ENCODE data around the gene POTEF.
"Not testable (repeated sequence)": the region's sequence is repeated elsewhere in the genome, so short reads cannot be mapped to it uniquely, and the experiment has no call there.

Gene POTEF

DNA sequence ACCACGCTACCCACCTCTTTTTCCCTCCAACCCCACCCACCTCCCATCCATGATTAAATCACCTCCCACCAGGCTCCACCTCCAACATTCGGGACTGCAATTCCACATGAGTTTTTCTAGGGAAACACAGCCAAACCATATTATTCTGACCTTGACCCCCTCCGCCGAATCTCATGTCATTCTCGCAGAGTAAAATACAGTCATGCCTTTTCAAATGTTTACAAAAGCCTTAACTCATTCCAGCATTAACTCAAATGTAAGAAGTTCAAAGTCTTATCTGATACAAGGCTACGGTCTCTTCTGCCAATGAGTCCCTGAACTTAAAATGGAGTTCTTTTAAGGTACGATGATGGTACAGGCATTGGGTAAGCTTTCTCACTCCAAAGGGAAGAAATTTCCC, 72.7 kb downstream of the POTEF start:
- not testable (repeated sequence) for H4K8ac ChIP-seq (ENCODE audit: low read length); H3K4me2 ChIP-seq (ENCODE audit: low read length, poor library complexity, severe bottlenecking); H3K23ac ChIP-seq (ENCODE audit: low read length in 2 of 2); H3K18ac ChIP-seq (ENCODE audit: low read depth in 1 of 2, low read length in 2 of 2); H2AK5ac ChIP-seq (ENCODE audit: low read length, severe bottlenecking); H3K9me3 ChIP-seq (ENCODE audit: control insufficient read depth, low read length); H2BK5ac ChIP-seq (ENCODE audit: low read depth, low read length, poor library complexity, severe bottlenecking); DNase-seq; H2BK120ac ChIP-seq (ENCODE audit: low read depth, low read length); H3K4me3 ChIP-seq (ENCODE audit: insufficient read depth in 1 of 2, low read depth in 1 of 2, low read length in 2 of 2); H3K79me1 ChIP-seq (replicated peaks; ENCODE audit: low read length, poor library complexity, severe bottlenecking); H3K9ac ChIP-seq (ENCODE audit: low read length); H2AFZ ChIP-seq (ENCODE audit: low read depth, low read length); H3K27me3 ChIP-seq (ENCODE audit: control insufficient read depth in 1 of 2, insufficient read depth in 1 of 2, low read length in 2 of 2); H4K91ac ChIP-seq (ENCODE audit: low read length); H2BK12ac ChIP-seq (ENCODE audit: low read length in 2 of 2); H3K36me3 ChIP-seq (ENCODE audit: control insufficient read depth in 1 of 2, insufficient read depth in 2 of 2, low read depth in 1 of 2, low read length in 2 of 2); H3K4me1 ChIP-seq (ENCODE audit: control insufficient read depth, insufficient read depth, low read depth, low read length); H3K4ac ChIP-seq (ENCODE audit: low read depth in 1 of 2, low read length in 2 of 2); H2BK15ac ChIP-seq (ENCODE audit: low read depth, poor library complexity, severe bottlenecking); H3K27ac ChIP-seq (ENCODE audit: low read length, poor library complexity, severe bottlenecking); H3K14ac ChIP-seq (ENCODE audit: low read length in 2 of 2)
- WGBS: 58% methylated on average over 3 of the region's 7 CpGs

DNA sequence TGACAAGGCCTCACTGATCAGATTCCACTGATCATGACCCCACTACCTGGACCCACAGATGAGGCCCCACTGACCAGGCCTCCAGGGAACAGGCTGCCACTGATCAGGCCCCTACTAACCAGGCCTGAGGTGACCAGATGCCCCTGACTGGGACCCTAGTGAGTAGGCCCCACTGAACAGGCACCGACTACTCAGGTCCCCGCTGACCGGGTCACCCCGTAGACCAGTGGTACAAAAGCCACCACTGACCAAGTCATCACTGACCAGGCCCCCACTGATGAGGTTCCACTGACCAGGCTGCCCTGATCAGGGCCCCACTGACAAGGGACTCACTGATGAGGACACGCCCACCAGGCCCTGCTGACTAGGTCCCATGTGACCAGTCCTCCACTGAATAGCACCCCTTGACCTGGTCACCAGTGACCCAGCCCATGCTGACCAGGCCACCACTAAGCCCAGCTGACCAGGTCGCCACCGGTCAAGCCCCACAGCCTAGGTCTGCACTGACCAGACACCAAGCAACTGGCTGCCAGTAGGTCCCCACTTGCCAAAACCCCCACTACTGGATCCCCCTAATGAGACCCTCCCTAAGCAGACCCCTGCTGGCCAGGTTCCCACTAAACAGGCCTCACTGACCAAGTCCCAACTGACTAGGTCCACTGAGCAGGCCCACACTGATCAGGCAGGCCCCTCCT, 75.7 kb downstream of the POTEF start:
- not testable (repeated sequence) for H2AK5ac ChIP-seq (ENCODE audit: low read length, severe bottlenecking)

DNA sequence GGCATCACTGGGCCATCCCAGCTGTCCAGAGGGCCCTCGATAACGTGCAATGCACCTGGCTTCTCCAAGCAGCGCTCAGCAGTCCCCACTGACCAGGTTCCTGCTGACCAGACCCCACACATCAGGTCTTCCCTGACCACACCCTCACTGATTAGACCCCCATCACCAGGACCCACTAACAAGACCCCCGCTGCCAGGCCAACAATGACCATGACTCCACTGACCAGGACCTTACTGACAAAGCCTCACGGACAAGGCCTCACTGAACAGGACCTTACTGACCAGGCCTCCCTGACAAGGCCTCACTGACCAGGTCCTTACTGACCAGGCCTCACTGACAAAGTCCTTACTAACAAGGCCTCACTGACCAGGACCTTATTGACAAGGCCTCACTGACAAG, 76.6 kb downstream of the POTEF start:
- not testable (repeated sequence) for H2AFZ ChIP-seq (ENCODE audit: low read depth, low read length); H2BK120ac ChIP-seq (ENCODE audit: low read depth, low read length); H3K4me2 ChIP-seq (ENCODE audit: low read length, poor library complexity, severe bottlenecking); H3K4me1 ChIP-seq (ENCODE audit: control insufficient read depth, insufficient read depth, low read depth, low read length); H2BK5ac ChIP-seq (ENCODE audit: low read depth, low read length, poor library complexity, severe bottlenecking); H4K8ac ChIP-seq (ENCODE audit: low read length); H3K18ac ChIP-seq (ENCODE audit: low read depth in 1 of 2, low read length in 2 of 2); H3K9ac ChIP-seq (ENCODE audit: low read length); H3K9me3 ChIP-seq (ENCODE audit: control insufficient read depth, low read length); H3K27ac ChIP-seq (ENCODE audit: low read length, poor library complexity, severe bottlenecking); H3K27me3 ChIP-seq (ENCODE audit: control insufficient read depth in 1 of 2, insufficient read depth in 1 of 2, low read length in 2 of 2); H4K91ac ChIP-seq (ENCODE audit: low read length); DNase-seq; H3K36me3 ChIP-seq (ENCODE audit: control insufficient read depth in 1 of 2, insufficient read depth in 2 of 2, low read depth in 1 of 2, low read length in 2 of 2); H3K14ac ChIP-seq (ENCODE audit: low read length in 2 of 2); H2BK12ac ChIP-seq (ENCODE audit: low read length in 2 of 2); H2BK15ac ChIP-seq (ENCODE audit: low read depth, poor library complexity, severe bottlenecking); H3K79me1 ChIP-seq (replicated peaks; ENCODE audit: low read length, poor library complexity, severe bottlenecking); H3K4me3 ChIP-seq (ENCODE audit: insufficient read depth in 1 of 2, low read depth in 1 of 2, low read length in 2 of 2); H2AK5ac ChIP-seq (ENCODE audit: low read length, severe bottlenecking); H3K23ac ChIP-seq (ENCODE audit: low read length in 2 of 2); H3K4ac ChIP-seq (ENCODE audit: low read depth in 1 of 2, low read length in 2 of 2)
- WGBS: 82% methylated on average over 5 of the region's 5 CpGs

More for the DNA sequence above, 75.7 kb downstream of the POTEF start:
- not testable (repeated sequence) for H3K9ac ChIP-seq (ENCODE audit: low read length); H3K18ac ChIP-seq (ENCODE audit: low read depth in 1 of 2, low read length in 2 of 2); H2BK5ac ChIP-seq (ENCODE audit: low read depth, low read length, poor library complexity, severe bottlenecking); H3K4me3 ChIP-seq (ENCODE audit: insufficient read depth in 1 of 2, low read depth in 1 of 2, low read length in 2 of 2); H2BK12ac ChIP-seq (ENCODE audit: low read length in 2 of 2); H3K27ac ChIP-seq (ENCODE audit: low read length, poor library complexity, severe bottlenecking); DNase-seq; H2BK120ac ChIP-seq (ENCODE audit: low read depth, low read length); H3K9me3 ChIP-seq (ENCODE audit: control insufficient read depth, low read length); H2BK15ac ChIP-seq (ENCODE audit: low read depth, poor library complexity, severe bottlenecking); H3K27me3 ChIP-seq (ENCODE audit: control insufficient read depth in 1 of 2, insufficient read depth in 1 of 2, low read length in 2 of 2); H3K14ac ChIP-seq (ENCODE audit: low read length in 2 of 2); H3K4me2 ChIP-seq (ENCODE audit: low read length, poor library complexity, severe bottlenecking); H4K91ac ChIP-seq (ENCODE audit: low read length); H3K23ac ChIP-seq (ENCODE audit: low read length in 2 of 2); H3K4me1 ChIP-seq (ENCODE audit: control insufficient read depth, insufficient read depth, low read depth, low read length); H3K4ac ChIP-seq (ENCODE audit: low read depth in 1 of 2, low read length in 2 of 2); H4K8ac ChIP-seq (ENCODE audit: low read length); H3K79me1 ChIP-seq (replicated peaks; ENCODE audit: low read length, poor library complexity, severe bottlenecking); H2AFZ ChIP-seq (ENCODE audit: low read depth, low read length); H3K36me3 ChIP-seq (ENCODE audit: control insufficient read depth in 1 of 2, insufficient read depth in 2 of 2, low read depth in 1 of 2, low read length in 2 of 2)
- 80% methylated on average over 3 of the region's 7 CpGs for WGBS

DNA sequence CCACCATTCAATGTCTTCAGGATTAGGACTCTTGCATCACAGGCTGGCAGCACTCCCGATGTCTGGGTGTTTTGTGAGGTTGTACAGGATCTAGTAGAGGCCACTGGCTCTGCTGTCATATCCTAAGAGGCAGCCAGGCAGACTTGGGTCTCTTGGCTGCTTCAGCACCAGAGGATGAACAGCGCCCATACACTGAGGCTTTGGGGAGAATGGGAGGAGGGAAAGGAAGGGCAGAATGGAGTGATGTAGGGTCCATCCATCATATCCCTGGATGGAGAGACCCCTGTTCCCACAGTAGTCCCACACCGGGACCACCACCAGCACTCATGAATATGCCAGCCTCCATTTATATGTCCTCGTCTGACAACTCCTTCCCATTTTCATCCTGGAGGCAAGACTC, 80.6 kb downstream of the POTEF start:
- H2BK15ac ChIP-seq (ENCODE audit: low read depth, poor library complexity, severe bottlenecking); H2BK12ac ChIP-seq (ENCODE audit: low read length in 2 of 2); H3K4me3 ChIP-seq (ENCODE audit: insufficient read depth in 1 of 2, low read depth in 1 of 2, low read length in 2 of 2); H2AK5ac ChIP-seq (ENCODE audit: low read length, severe bottlenecking); H2AFZ ChIP-seq (ENCODE audit: low read depth, low read length); DNase-seq; H2BK5ac ChIP-seq (ENCODE audit: low read depth, low read length, poor library complexity, severe bottlenecking); H3K18ac ChIP-seq (ENCODE audit: low read depth in 1 of 2, low read length in 2 of 2); H3K4ac ChIP-seq (ENCODE audit: low read depth in 1 of 2, low read length in 2 of 2); H3K9ac ChIP-seq (ENCODE audit: low read length); H3K79me1 ChIP-seq (replicated peaks; ENCODE audit: low read length, poor library complexity, severe bottlenecking); H3K23ac ChIP-seq (ENCODE audit: low read length in 2 of 2); H3K36me3 ChIP-seq (ENCODE audit: control insufficient read depth in 1 of 2, insufficient read depth in 2 of 2, low read depth in 1 of 2, low read length in 2 of 2); H4K91ac ChIP-seq (ENCODE audit: low read length); H3K14ac ChIP-seq (ENCODE audit: low read length in 2 of 2); H3K27me3 ChIP-seq (ENCODE audit: control insufficient read depth in 1 of 2, insufficient read depth in 1 of 2, low read length in 2 of 2); H3K4me2 ChIP-seq (ENCODE audit: low read length, poor library complexity, severe bottlenecking); H3K27ac ChIP-seq (ENCODE audit: low read length, poor library complexity, severe bottlenecking); H4K8ac ChIP-seq (ENCODE audit: low read length); H3K9me3 ChIP-seq (ENCODE audit: control insufficient read depth, low read length); H2BK120ac ChIP-seq (ENCODE audit: low read depth, low read length); H3K4me1 ChIP-seq (ENCODE audit: control insufficient read depth, insufficient read depth, low read depth, low read length): not testable (repeated sequence)
- no CpG with 5 or more reads among the region's 4 CpGs for WGBS
